ENCODE data around the gene PLXND1.

DNA sequence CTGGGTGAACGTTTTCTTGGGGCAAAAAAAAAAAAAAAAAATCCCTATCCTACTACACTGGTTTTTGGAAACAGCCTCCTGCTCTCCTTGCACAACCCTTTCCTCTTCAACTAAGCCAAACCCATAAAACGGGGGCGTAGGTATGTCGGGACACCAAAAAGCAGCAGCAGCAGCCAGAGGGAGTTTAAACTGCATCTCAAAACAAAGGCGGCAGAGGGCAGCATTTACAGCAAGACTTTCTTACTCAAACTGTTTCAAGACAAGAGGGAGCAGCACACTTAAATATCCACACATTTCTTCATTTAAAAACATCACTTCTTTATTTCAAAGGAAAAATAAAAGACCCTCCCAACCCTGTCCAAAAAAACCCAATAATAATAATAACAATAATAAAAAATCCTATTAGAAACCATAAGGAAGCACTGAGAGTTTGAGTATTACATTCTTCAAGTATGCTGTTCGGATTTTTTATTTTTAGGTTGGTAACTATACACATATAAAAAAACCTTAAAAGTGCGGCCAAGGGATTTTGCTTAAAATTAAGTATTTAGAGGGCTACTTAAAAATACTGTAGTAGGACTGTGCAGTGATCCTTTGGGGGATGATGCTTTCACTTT lies 43.9 kb upstream of the PLXND1 start:
- TF ChIP-seq GATA3 (IDR thresholded peaks at IDR 0.05; ENCODE audit: low read depth, low read length) = no peak
- no peak for TF ChIP-seq GATA2 (IDR thresholded peaks at IDR 0.05; ENCODE audit: low read depth, low read length)
